HG03520 (cell line): Measurements from ENCODE around the gene NFKBIB.

Source experiments
- ATAC-seq: cut with Tn5 transposase; IDR thresholded peaks from one replicate; pipeline ENCODE4 v1.9.1; 2021; ENCODE audit warnings: mild to moderate bottlenecking, moderate library complexity; ENCODE audit not compliant: unreplicated experiment

Gene NFKBIB

GRCh38 chr19:38953677-38954076, 53.9 kb downstream of the NFKBIB start:
- ATAC-seq = no peak

- ATAC-seq = no peak
These were observed 56.5 kb downstream of the NFKBIB start for GRCh38 chr19:38956264-38956663.

- no peak for ATAC-seq
These were observed 58.5 kb downstream of the NFKBIB start for GRCh38 chr19:38958301-38958700.
